Adrenal gland (tissue), 12 donors: ENCODE results near the gene POLD3. TPM values are rescaled to one million over a fixed set of nuclear protein-coding genes. Genes with fewer than 3 reads are reported as not detected.
A peak's percentile ranks its signal among the peaks of the same experiment; 100 is the strongest.

Experiments
- DNase-seq, 7 donors: peaks; one replicate each; pipeline ENCODE4 v3.0.0-alpha.2; 2019 to 2020
- H3K27ac ChIP-seq, 5 donors: fragments of 200-600 bp; sonication (generic) in 4 of 5; 1 replicate in 3 of 5; 2 replicates in 2 of 5; pipeline versions ENCODE4 v1.5.1 to v1.8.0; 2016 to 2020; ENCODE audit warnings: mild to moderate bottlenecking in 1 of 5
- H3K27me3 ChIP-seq: fragments of 200-600 bp; 2 replicates; pipeline ENCODE4 v1.8.0; 2021
- H3K36me3 ChIP-seq, 2 donors: fragments of 200-600 bp; replicated peaks in 1 of 2; 1 replicate in 1 of 2; 2 replicates in 1 of 2; pipeline versions ENCODE4 v1.5.1 to v1.8.0; 2018 to 2022
- H3K4me1 ChIP-seq, 2 donors: fragments of 200-600 bp; replicated peaks in 1 of 2; 1 replicate in 1 of 2; 2 replicates in 1 of 2; pipeline versions ENCODE4 v1.5.1 to v1.8.0; 2018 to 2021
- H3K4me3 ChIP-seq, 4 donors: fragments of 200-600 bp; sonication (generic) in 3 of 4; one replicate each; pipeline ENCODE4 v1.5.1; 2016 to 2018
- H3K9me3 ChIP-seq, 3 donors: fragments of 200-600 bp; sonication (generic) in 1 of 3; replicated peaks in 1 of 3; 1 replicate in 2 of 3; 2 replicates in 1 of 3; pipeline versions ENCODE4 v1.5.1 to v1.8.0; 2016 to 2021
- POLR2A ChIP-seq, 2 donors: fragments of 450-650 bp; IDR thresholded peaks; one replicate each; pipeline ENCODE4 v1.6.1; 2017; ENCODE audit warnings: antibody characterized with exemption in 2 of 2, mild to moderate bottlenecking in 2 of 2, moderate library complexity in 1 of 2
- WGBS, 4 donors: extraction: QIAGEN DNeasy Blood & Tissue Kit in 2 of 4; methylation state at CpG; one replicate each; pipeline versions ENCODE4 v1.1.5 to v1.1.7; 2013 to 2017; 5-methylcytosine and 5-hydroxymethylcytosine counted together
- intact Hi-C, 2 donors: fragments of 100-400 bp; cut with DNase I; formaldehyde crosslinking; loops; one replicate each; pipeline versions ENCODE4 v1.14.1 to v1.15.0; 2022 to 2023
- polyA plus RNA-seq, 3 donors: library from polyadenylated mRNA; stranded (reverse); fragments of 200-250 nt in 2 of 3; fragments of 350-450 nt in 1 of 3; fragmentation: Illumina TruSeq in 1 of 3; extraction: RNeasy Lipid Tissue Mini Kit (QIAGEN cat#74804) in 1 of 3; gene quantifications; one replicate each; pipeline ENCODE4 v1.2.3, GENCODE V29; 2013 to 2014
- total RNA-seq, 9 donors: library from RNA; depleted of rRNA in 4 of 9; stranded (reverse); fragments of >200 nt in 4 of 9; fragments of 120-200 nt in 1 of 9; fragmentation: NEBNext Ultra II Directional in 1 of 9; extraction: Animal tissue kit (Norgen Biotek cat#: 25700) in 1 of 9; gene quantifications; one replicate each; pipeline versions ENCODE4 v1.1.0 to v1.2.4, GENCODE V29; 2013 to 2023
- TF ChIP-seq, protein P1 (sequence below), 6 experiments: fragments of 450-650 bp in 4 of 6; fragments of 200-600 bp in 2 of 6; sonication (generic) in 1 of 6; IDR thresholded peaks; 1 replicate in 5 of 6; 2 replicates in 1 of 6; pipeline versions ENCODE4 v1.5.1 to v1.8.0; 2016 to 2021; ENCODE audit warnings: antibody characterized with exemption in 6 of 6, mild to moderate bottlenecking in 2 of 6, moderate library complexity in 1 of 6
- donor health status: healthy with polysubstance abuse.
- donor health status: Bipolar disorder and iron deficiency.
- donor health status: DM: yes; HTN: yes; CAD: no.
- donor health status: DM: no; HTN: no; CAD: no.
- donor health status: DM: no; HTN: no; CAD: no.
- donor health status: DM: yes; HTN: yes; CAD: no.

The POLD3 gene
- total and polyA plus RNA-seq, 12 donors = 3.5 to 14.5 (median 9.7) TPM

DNA sequence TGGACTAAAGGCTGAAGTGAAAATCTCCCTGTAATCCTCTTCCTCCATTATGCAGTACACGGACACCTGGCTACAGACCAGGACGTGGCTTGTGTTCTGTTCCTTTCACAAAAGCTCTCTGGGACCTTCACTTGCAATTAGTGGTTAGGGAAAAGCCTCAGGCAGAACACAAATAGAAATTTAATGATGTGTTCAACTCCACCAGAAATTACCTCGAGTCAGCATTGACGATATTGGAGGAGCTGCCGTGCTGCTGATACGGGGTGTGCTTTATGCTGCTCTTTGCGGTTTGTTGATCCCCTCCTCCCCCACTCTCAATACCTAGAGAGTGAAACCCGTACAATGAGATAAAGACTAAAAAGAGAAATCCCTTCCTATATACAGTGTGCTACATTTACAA lies 48.9 kb downstream of the POLD3 start:
- 89 to 94% (median 91%) methylated on average over 8 of the region's 8 CpGs for WGBS, 4 donors
- intact Hi-C loops = no loop called here
- H3K27ac ChIP-seq = peak overlapping the region in 1 of 5 donors; percentile 9
- H3K4me3 ChIP-seq = no peak overlapping the region
- peak in 1 of 7 donors; percentile 65 for DNase-seq
- H3K27me3 ChIP-seq = no peaks in the 10 kb centered on the region
- H3K36me3 ChIP-seq = peaks cover 0 to 4% of the 10 kb centered on the region in 2 donors
- no peaks in the 10 kb centered on the region for H3K9me3 ChIP-seq
- H3K4me1 ChIP-seq = no peaks in the 10 kb centered on the region
- no peak for TF ChIP-seq POLR2A (IDR thresholded peaks at IDR 0.05)
- TF ChIP-seq, protein P1, sequence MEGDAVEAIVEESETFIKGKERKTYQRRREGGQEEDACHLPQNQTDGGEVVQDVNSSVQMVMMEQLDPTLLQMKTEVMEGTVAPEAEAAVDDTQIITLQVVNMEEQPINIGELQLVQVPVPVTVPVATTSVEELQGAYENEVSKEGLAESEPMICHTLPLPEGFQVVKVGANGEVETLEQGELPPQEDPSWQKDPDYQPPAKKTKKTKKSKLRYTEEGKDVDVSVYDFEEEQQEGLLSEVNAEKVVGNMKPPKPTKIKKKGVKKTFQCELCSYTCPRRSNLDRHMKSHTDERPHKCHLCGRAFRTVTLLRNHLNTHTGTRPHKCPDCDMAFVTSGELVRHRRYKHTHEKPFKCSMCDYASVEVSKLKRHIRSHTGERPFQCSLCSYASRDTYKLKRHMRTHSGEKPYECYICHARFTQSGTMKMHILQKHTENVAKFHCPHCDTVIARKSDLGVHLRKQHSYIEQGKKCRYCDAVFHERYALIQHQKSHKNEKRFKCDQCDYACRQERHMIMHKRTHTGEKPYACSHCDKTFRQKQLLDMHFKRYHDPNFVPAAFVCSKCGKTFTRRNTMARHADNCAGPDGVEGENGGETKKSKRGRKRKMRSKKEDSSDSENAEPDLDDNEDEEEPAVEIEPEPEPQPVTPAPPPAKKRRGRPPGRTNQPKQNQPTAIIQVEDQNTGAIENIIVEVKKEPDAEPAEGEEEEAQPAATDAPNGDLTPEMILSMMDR (IDR thresholded peaks at IDR 0.05) = no peak

DNA sequence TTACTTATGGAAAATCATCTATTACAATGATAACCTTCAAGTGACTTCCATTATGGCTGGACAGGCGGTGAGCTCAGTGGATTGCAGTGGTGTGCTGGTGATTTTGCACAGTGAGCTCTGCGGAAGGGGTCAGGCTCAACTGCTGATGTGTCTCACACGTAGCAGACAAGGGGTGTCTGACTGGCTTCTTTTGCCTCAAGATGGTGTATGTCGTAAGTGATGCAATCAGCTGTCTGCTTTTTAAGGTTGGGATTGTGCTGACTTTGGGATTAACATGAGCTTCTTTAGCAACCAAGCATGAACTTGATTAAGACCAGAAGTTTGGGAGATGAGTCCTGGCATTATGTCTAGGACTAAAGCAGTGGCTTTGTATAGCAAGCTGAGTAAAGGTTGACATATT lies 49.5 kb downstream of the POLD3 start:
- TF ChIP-seq, protein P1 (IDR thresholded peaks at IDR 0.05) = no peak
- no peak for TF ChIP-seq POLR2A (IDR thresholded peaks at IDR 0.05)
- intact Hi-C loops = no loop called here
- no peaks in the 10 kb centered on the region for H3K4me1 ChIP-seq
- 93 to 100% (median 94%) methylated on average over 3 to 4 of the region's 4 CpGs for WGBS, 4 donors
- H3K9me3 ChIP-seq = no peaks in the 10 kb centered on the region
- no peaks in the 10 kb centered on the region for H3K36me3 ChIP-seq
- no peaks in the 10 kb centered on the region for H3K27me3 ChIP-seq
- DNase-seq = no peak
- no peak overlapping the region for H3K27ac ChIP-seq
- H3K4me3 ChIP-seq = no peak overlapping the region

DNA sequence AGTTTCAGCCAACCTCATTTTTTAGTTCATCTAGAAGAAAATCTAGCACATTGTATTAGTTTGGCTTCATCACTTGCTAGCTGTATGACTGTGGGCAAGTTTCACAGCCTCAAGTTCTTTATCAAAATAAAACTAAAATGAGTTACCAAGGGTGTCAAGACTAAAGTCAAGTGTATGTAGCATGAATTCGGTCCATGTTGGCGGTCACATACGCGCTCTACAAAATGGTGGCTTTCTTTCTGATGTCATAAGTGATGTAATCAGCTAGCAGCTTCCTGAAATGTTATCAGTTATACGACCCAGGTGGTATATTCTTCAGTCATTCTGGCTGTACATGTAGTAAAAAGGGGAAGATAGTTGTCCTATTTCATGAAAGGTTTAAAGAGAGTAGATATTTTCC lies 50.5 kb downstream of the POLD3 start:
- Histone ChIP-seq H3K4me1 (no peaks in the 10 kb centered on the region), H3K36me3 (no peaks in the 10 kb centered on the region), H3K9me3 (no peaks in the 10 kb centered on the region), H3K27me3 (no peaks in the 10 kb centered on the region), H3K4me3 (no peak overlapping the region), H3K27ac (no peak overlapping the region)
- intact Hi-C loops = no loop called here
- TF ChIP-seq, protein P1 (IDR thresholded peaks at IDR 0.05) = no peak
- no peak for TF ChIP-seq POLR2A (IDR thresholded peaks at IDR 0.05)
- 96 to 98% (median 97%) methylated on average over 5 of the region's 5 CpGs for WGBS, 4 donors
- no peak for DNase-seq

DNA sequence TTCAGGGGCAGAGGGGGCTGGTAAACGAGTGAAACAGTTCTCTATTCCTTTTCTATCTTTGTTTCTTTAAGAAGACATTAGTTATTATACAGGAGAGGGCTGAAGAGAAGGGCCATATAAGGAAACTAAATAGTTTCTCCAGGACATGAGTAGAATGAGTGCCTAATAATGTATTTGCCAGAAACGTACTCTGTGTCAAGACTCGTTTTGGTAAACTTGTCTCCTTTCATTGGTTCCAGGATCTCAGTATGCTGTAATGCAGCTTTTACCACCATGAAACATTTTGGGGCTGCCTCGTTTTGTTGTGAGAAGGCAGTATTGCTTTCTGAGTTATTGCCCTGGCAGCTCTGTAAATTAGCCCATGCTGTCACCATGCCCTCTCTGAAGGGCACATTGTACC lies 51.7 kb downstream of the POLD3 start:
- Histone ChIP-seq H3K27me3 (no peaks in the 10 kb centered on the region), H3K36me3 (no peaks in the 10 kb centered on the region), H3K9me3 (no peaks in the 10 kb centered on the region), H3K4me1 (no peaks in the 10 kb centered on the region), H3K27ac (no peak overlapping the region), H3K4me3 (no peak overlapping the region)
- intact Hi-C loops = no loop called here
- no peak for DNase-seq
- WGBS, 4 donors = 86 to 89% (median 88%) methylated on average over 4 of the region's 4 CpGs
- TF ChIP-seq, protein P1 (IDR thresholded peaks at IDR 0.05) = no peak
- no peak for TF ChIP-seq POLR2A (IDR thresholded peaks at IDR 0.05)
